Peyer's patch (tissue), 4 donors: Measurements from ENCODE around the gene VSTM2L.

Source experiments
- POLR2A ChIP-seq, 2 donors: fragments of 450-650 bp; IDR thresholded peaks; one replicate each; pipeline ENCODE4 v1.5.1; 2017; ENCODE audit warnings: antibody characterized with exemption in 2 of 2, mild to moderate bottlenecking in 2 of 2, moderate library complexity in 2 of 2
- TF ChIP-seq, protein P1 (sequence below), 6 experiments: fragments of 450-650 bp in 4 of 6; fragments of 200-600 bp in 2 of 6; sonication (generic) in 1 of 6; IDR thresholded peaks; one replicate each; pipeline ENCODE4 v1.5.1; 2017 to 2019; ENCODE audit warnings: antibody characterized with exemption in 6 of 6, mild to moderate bottlenecking in 3 of 6, moderate library complexity in 1 of 6

DNA sequence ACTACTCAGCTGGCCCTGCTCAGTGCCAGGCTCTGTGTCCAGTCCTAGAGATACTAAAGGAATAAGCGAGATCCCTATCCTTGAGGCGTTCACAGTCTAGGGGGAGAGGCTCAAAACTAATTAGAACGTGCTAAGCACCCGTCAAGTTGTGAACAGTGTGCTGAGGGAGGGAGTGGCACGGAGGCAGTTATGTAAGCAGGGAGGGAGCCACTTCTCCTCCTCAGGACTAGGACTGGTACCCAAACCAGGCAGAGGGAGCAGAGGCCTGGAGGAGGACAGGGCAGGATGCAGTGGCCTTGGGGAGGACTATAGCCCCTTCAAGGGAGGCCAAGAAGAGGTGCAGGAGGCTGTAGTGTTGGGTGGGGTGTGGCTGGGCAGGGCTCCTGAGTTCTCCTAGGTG lies 39.6 kb upstream of the VSTM2L start:
- TF ChIP-seq, protein P1, sequence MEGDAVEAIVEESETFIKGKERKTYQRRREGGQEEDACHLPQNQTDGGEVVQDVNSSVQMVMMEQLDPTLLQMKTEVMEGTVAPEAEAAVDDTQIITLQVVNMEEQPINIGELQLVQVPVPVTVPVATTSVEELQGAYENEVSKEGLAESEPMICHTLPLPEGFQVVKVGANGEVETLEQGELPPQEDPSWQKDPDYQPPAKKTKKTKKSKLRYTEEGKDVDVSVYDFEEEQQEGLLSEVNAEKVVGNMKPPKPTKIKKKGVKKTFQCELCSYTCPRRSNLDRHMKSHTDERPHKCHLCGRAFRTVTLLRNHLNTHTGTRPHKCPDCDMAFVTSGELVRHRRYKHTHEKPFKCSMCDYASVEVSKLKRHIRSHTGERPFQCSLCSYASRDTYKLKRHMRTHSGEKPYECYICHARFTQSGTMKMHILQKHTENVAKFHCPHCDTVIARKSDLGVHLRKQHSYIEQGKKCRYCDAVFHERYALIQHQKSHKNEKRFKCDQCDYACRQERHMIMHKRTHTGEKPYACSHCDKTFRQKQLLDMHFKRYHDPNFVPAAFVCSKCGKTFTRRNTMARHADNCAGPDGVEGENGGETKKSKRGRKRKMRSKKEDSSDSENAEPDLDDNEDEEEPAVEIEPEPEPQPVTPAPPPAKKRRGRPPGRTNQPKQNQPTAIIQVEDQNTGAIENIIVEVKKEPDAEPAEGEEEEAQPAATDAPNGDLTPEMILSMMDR (IDR thresholded peaks at IDR 0.05) = no peak
- TF ChIP-seq POLR2A (IDR thresholded peaks at IDR 0.05) = no peak
